ENCODE results near the gene ATXN1.

DNA sequence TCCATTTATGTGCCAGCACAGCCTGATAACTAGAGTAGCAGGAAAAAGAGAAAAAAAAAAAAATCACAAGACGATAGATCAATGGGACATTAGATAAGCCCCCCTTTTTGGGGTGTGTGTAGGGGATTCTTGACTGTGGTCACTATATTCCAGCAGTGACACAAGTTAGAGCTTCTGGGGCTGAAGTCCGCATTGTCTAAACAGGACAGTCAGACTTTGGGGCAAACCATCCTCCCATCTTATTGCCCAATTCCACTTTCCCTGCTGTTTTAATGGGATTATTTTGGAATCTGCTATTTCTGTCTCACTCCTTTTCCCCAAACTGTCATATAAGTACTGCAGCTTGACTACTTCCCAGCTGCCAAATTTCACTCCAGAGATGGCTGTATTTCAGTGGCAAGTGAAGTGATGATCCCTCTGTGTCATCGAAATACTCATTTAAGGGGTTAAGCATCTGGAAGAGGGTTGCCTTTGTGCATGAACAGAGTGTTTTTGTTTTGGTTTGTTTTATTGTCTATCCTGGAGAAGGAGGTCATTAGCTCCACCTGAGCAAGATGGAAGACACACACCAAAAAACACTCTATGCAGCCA, 182.5 kb downstream of the ATXN1 start:
- no peak for TF ChIP-seq CTCF (IDR thresholded peaks at IDR 0.05)
- no peak for TF ChIP-seq POLR2A (IDR thresholded peaks at IDR 0.05)

All from lower leg skin (tissue), 3 donors.